Right ventricle myocardium superior (tissue), 1 donor: ENCODE measurements around the gene HRNR. TPM values are rescaled to one million over a fixed set of nuclear protein-coding genes. Genes with fewer than 3 reads are reported as not detected.
"Not testable (repeated sequence)": the region's sequence is repeated elsewhere in the genome, so short reads cannot be mapped to it uniquely, and the experiment has no call there.

ENCODE experiments used
- ATAC-seq: fragments of 200-7000 bp; cut with Tn5 transposase; one replicate; pipeline ENCODE4 v1.9.1; 2020; ENCODE audit warnings: mild to moderate bottlenecking; ENCODE audit not compliant: poor library complexity
- DNase-seq: peaks from one replicate; pipeline ENCODE4 v3.0.0-alpha.2; 2020
- intact Hi-C: fragments of 100-400 bp; cut with DNase I; formaldehyde crosslinking; loops from one replicate; pipeline ENCODE4 v1.11.2; 2022
- long read RNA-seq: library from polyadenylated mRNA; unstranded; transcript quantifications from one replicate; pipeline ENCODE4 v2.0.0, GENCODE V29; 2021
- total RNA-seq: library from RNA; stranded (reverse); fragmentation: NEBNext Ultra II Directional; extraction: Animal tissue kit (Norgen Biotek cat#: 25700); gene quantifications from one replicate; pipeline ENCODE4 v1.2.1, GENCODE V29; 2021
- donor health status: DM: no; HTN: yes; CAD: no; lungs with severe emphysema.

Gene HRNR
- not detected for total RNA-seq
- long read RNA-seq, result 0 reads

DNA sequence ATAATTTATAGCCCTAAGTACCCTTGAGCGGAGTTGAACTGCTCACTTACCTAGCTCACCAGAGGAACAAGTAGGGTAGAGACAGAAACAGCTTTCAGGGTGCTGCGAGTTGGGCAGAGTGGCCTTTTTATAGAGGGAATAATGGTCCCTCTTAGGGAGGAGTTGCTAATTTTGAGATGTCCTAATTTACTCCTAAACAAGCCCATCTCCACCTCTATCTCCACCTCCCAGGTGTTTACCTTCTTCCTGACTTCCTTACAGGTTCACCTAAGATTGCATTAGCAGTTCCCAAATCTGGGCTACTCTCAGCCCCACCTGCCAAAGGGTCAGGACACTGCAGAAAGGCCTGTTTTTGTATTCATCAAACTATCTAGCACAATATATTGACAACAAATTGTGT is at the start of gene HRNR:
Gene HRNR, minus strand, starts transcription at position 101 of the 400 bp plus-strand sequence. CDS start 940 bp downstream, outside the sequence.
- intact Hi-C loops, result no loop called here
- DNase-seq (no peak), ATAC-seq (no peak)

DNA sequence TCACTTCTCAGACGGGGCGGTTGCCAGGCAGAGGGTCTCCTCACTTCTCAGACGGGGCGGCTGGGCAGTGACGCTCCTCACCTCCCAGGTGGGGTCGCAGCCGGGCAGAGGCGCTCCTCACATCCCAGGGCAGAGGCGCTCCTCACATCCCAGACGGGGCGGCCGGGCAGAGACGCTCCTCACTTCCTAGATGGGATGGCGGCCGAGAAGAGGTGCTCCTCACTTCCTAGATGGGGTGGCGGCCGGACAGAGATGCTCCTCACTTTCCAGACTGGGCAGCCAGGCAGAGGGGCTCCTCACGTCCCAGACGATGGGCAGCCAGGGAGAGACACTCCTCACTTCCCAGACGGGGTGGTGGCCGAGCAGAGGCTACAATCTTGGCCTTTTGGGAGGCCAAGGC is 32.4 kb upstream of the HRNR start:
- ATAC-seq, intact Hi-C loops, DNase-seq: not testable (repeated sequence)

GRCh38 chr1:152252157-152252556 is 28.2 kb upstream of the HRNR start:
- DNase-seq (no peak), ATAC-seq (no peak)
- intact Hi-C loops, result no loop called here

DNA sequence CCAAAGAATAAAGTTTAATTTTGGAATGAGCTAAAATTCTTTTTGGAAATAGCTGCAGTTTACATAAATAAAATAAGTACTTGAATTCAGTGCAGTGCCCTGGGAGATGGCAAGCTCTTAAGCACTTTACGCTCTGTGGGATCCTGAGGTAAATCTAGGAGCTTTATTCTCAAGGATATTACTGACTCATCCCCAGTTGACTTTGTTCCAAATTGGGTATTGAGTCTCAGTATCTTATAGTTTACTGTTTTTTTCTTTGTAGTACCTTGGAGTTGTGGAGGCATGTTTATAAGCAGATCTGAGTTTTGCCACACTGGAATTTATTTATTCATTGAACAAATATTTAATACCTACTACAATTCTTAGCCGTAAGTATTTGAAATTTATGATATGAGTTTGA is 27.4 kb upstream of the HRNR start:
- ATAC-seq (no peak), DNase-seq (no peak)
- intact Hi-C loops, result no loop called here

DNA sequence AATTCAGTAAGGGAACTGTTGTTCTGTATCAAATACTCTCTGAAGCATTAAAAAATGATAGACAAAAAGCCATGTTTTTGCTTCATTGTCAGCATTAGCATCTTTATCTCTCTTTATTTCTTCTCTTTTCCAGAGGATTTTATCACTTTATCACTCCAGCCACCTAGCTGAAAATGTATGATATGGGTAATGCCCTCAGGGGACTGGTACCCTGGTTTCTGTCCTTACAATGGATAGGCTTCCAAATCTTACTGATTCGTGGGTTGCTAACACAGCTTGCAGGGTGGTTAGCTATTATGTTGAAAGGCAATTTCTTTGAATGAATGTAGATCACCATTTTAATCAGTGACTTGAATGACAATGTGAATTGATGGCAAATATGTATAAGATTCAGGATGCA is 23.3 kb upstream of the HRNR start:
- intact Hi-C loops, result no loop called here
- DNase-seq, result no peak
- no peak for ATAC-seq

DNA sequence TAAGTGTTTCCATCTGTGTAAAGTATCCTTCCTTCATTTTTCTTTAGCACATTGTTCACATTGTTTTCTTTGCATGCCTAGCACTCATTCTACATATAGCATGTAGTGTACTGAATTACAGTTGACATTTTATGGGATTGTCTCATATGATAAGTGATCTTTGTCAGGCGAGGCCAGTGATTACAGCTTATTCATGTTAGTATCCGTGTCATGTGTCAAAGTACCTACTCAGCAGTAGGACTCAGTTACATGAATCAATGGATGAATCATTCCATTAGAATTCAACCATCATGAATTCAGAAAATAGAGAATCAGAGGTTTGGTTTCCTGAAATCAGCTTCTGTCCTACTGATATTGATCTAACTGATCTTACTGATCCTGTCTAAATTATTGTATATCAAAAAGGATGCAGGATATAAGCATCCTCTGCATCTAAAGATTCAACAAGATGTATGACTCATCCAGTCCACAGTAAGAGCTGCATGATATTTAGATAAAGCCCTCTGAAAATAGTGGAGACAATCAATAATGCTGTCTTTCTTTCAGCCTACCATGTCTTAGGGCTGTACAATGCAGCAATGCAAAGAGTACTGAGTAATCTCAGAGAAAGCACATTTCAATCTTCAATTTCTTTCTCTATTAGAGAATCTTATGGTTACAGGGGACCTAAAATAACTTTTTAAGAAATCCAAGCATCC is 20.7 kb upstream of the HRNR start:
- ATAC-seq, result no peak
- intact Hi-C loops, result no loop called here
- DNase-seq, result no peak

- DNase-seq (no peak), ATAC-seq (no peak)
- intact Hi-C loops, result no loop called here
These were observed 13.1 kb upstream of the HRNR start for GRCh38 chr1:152237093-152237492.

DNA sequence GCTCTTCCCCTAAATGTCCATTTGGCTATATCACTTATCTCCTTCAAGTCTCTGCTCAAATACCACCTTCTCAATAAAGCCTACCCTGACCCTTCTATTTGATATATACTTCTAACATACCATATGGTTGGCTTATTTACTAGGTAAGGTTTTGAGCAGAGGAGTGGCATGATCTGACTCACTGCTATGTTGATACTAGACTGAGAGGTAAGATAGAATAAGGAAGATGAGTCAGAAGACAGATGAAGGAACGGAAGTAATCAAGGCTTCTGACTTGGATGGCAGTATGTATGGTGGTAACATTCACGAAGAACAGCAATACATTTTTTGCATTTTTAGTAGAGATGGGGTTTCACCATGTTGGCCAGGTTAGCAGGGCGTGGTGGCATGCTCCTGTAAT is 4.8 kb upstream of the HRNR start:
- DNase-seq (no peak), ATAC-seq (no peak)
- intact Hi-C loops, result no loop called here

GRCh38 chr1:152227310-152227928 is 3.4 kb upstream of the HRNR start:
- ATAC-seq, result no peak
- intact Hi-C loops, result no loop called here
- no peak for DNase-seq

GRCh38 chr1:152225678-152226077 is 1.7 kb upstream of the HRNR start:
- no peak for DNase-seq
- no peak for ATAC-seq
- intact Hi-C loops, result no loop called here

- intact Hi-C loops, result no loop called here
- DNase-seq (no peak), ATAC-seq (no peak)
These were observed 3.5 kb downstream of the HRNR start for GRCh38 chr1:152220166-152221163.

- intact Hi-C loops, ATAC-seq: not testable (repeated sequence)
These were observed 4.6 kb downstream of the HRNR start for GRCh38 chr1:152219438-152219837.

GRCh38 chr1:152218762-152219436 is 5.1 kb downstream of the HRNR start:
- intact Hi-C loops, result no loop called here
- DNase-seq, result no peak
- ATAC-seq, result no peak

More at GRCh38 chr1:152219438-152219837, 4.6 kb downstream of the HRNR start:
- DNase-seq, result not testable (repeated sequence)

DNA sequence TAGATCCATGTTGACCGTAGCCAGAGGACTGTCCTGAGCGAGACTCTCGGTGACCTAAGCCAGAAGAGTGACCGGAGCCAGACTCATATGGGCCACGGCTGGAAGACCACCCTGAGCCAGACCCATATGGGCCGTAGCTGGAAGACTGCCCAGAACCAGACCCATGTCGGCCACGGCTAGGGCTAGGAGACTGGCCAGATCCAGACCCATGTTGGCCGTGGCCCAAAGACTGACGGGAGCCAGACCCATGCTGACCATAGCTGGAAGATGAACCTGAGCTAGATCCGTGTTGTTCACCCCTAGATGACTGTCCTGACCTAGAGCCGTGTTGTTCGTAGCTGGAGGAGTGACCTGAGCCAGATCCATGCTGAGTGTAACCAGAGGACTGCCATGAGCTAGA is 8.4 kb downstream of the HRNR start:
- intact Hi-C loops, result not testable (repeated sequence)

GRCh38 chr1:152214911-152215310 is 9.1 kb downstream of the HRNR start:
- ATAC-seq, DNase-seq, intact Hi-C loops: not testable (repeated sequence)

More for the DNA sequence above, 8.4 kb downstream of the HRNR start:
- not testable (repeated sequence) for ATAC-seq, DNase-seq

GRCh38 chr1:152198982-152199381 is 25.0 kb downstream of the HRNR start:
- ATAC-seq (no peak), DNase-seq (no peak)
- intact Hi-C loops, result no loop called here

DNA sequence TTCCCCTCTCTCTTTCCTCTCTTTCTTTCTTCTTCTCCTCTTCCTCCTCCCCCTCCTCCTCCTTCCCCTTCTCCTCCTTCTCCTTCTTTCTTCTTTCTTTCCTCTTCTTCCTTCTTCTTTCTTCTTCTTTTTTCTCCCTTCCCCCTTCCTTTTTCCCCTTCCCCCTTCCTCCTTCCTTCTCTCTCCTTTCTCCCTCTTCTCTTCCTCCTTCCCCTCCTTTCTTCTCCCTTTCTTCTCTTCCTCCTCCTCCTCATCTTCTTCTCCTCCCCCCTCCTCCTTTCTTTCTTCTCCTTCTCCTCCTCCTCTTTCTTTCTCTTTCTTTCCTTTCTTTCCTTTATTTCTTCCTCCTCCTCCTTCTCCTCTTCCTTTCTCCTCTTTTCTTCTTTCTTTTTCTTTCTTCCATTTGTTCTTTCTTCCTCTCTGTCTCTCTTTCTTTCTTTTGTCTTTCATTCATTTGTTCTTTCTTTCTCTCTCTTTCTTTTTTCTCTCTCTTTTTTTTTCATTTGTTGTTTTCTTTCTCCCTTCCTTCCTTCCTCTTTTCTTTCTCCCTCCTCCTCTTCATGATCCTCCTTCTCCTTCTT is 26.5 kb downstream of the HRNR start:
- ATAC-seq (no peak), DNase-seq (no peak)
- intact Hi-C loops, result no loop called here

GRCh38 chr1:152191711-152192110 is 32.3 kb downstream of the HRNR start:
- intact Hi-C loops, result no loop called here
- no peak for ATAC-seq
- no peak for DNase-seq
